Testis (tissue), 5 donors: Measurements from ENCODE around the gene GPR137. TPM values are rescaled to one million over a fixed set of nuclear protein-coding genes. Genes with fewer than 3 reads are reported as not detected.

Source experiments
- DNase-seq: peaks from one replicate; pipeline ENCODE4 v3.0.0-alpha.2; 2019
- H3K27ac ChIP-seq, 2 donors: fragments of 200-600 bp; sonication (generic); one replicate each; pipeline ENCODE4 v1.5.1; 2019
- H3K27me3 ChIP-seq: fragments of 200-600 bp; sonication (generic); one replicate; pipeline ENCODE4 v1.5.1; 2019
- H3K36me3 ChIP-seq: fragments of 200-600 bp; sonication (generic); one replicate; pipeline ENCODE4 v1.5.1; 2017; ENCODE audit warnings: low read depth; ENCODE audit errors: missing control alignments
- H3K4me1 ChIP-seq: fragments of 200-600 bp; sonication (generic); one replicate; pipeline ENCODE4 v1.5.1; 2019
- H3K4me3 ChIP-seq, 2 donors: fragments of 200-600 bp; sonication (generic); one replicate each; pipeline ENCODE4 v1.5.1; 2017 to 2019
- H3K9me3 ChIP-seq: fragments of 200-600 bp; sonication (generic); one replicate; pipeline ENCODE4 v1.5.1; 2017
- CTCF ChIP-seq, 3 experiments: fragments of 450-650 bp in 2 of 3; fragments of 200-600 bp in 1 of 3; sonication (generic) in 1 of 3; IDR thresholded peaks; one replicate each; pipeline ENCODE4 v1.5.1; 2016 to 2019; ENCODE audit warnings: antibody characterized with exemption in 3 of 3, mild to moderate bottlenecking in 2 of 3, moderate library complexity in 1 of 3
- POLR2A ChIP-seq: fragments of 450-650 bp; IDR thresholded peaks from one replicate; pipeline ENCODE4 v1.6.1; 2017; ENCODE audit warnings: antibody characterized with exemption, mild to moderate bottlenecking, moderate library complexity
- WGBS, 2 donors: methylation state at CpG; one replicate each; pipeline ENCODE4 v1.1.5; 2018; 5-methylcytosine and 5-hydroxymethylcytosine counted together
- intact Hi-C: fragments of 100-400 bp; cut with DNase I; formaldehyde crosslinking; loops from one replicate; pipeline ENCODE4 v1.15.1; 2023; ENCODE audit warnings: low total_unique reads
- long read RNA-seq, 2 donors: transcript quantifications; one replicate each; lab custom pipeline, GENCODE V29; 2026
- polyA plus RNA-seq: library from polyadenylated mRNA; stranded (reverse); fragments of 350-450 nt; fragmentation: Illumina TruSeq; extraction: RNeasy Lipid Tissue Mini Kit (QIAGEN cat#74804); gene quantifications from one replicate; pipeline ENCODE4 v1.2.3, GENCODE V29; 2014; ENCODE audit warnings: low read depth, low replicate concordance; ENCODE audit not compliant: insufficient read depth
- total RNA-seq, 2 donors: library from RNA; depleted of rRNA; stranded (reverse); fragments of >200 nt; gene quantifications; one replicate each; pipeline ENCODE4 v1.2.3, GENCODE V29; 2016

GPR137 gene
- total RNA-seq (100 to 1,000 TPM; 204 to 230 TPM), polyA plus RNA-seq (390 TPM)
- long read RNA-seq, donor 1, partial matches to known transcripts = 0 of 9 reads
- long read RNA-seq, donor 1, other reads (novel, unspliced or antisense) = 5 of 9 reads
- long read RNA-seq, donor 2, partial matches to known transcripts = 0 of 11 reads
- long read RNA-seq, donor 2, other reads (novel, unspliced or antisense) = 7 of 11 reads

- Histone ChIP-seq H3K9me3 (no peaks in the 10 kb centered on the region), H3K27me3 (no peaks in the 10 kb centered on the region), H3K4me3 (peak within 1 kb of the TSS; percentile 80 to 93), H3K27ac (peak within 1 kb of the TSS; percentile 79 to 97), H3K36me3 (no peaks in the 10 kb centered on the region), H3K4me1 (peaks cover 23% of the 10 kb centered on the region)
- peak; percentile 88 for DNase-seq
- TF ChIP-seq POLR2A (no peak), CTCF (IDR thresholded peaks at IDR 0.05) (peak in 1 of 3 experiments; percentile 5)
- 2% methylated on average over 25 of the region's 102 CpGs; no CpG with 5 or more reads in 1 of the 2 donors for WGBS, 2 donors
- intact Hi-C loops = no loop called here
Measured at GRCh38 chr11:64284962-64285884, at the start of gene GPR137. Gene GPR137, plus strand, starts transcription at chr11:64285848. Its CDS starts 677 bp downstream, at chr11:64286525.

DNA sequence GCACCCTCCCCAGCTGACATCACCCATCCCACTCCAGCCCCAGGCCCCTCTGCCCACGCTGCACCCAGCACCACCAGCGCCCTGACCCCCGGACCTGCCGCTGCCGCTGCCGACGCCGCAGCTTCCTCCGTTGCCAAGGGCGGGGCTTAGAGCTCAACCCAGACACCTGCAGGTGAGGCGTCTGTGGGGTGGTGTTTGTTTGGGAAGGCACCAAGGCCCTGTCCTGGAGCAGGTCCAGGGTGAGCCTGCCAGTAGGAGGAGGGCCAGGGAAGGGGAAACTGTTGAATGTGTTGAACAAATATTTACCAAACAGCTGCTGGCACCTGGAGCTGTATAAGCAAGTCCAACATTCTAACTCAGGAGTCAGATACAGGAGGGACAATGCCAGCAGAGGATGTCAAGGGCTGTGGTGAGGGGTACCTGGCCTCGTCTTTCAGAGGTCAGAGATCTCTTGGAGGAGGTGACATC is 48.1 kb upstream of the GPR137 start:
- 68 to 76% methylated on average over 12 of the region's 12 CpGs for WGBS, 2 donors
- H3K9me3 ChIP-seq = no peaks in the 10 kb centered on the region
- DNase-seq = no peak
- TF ChIP-seq POLR2A = no peak
- TF ChIP-seq CTCF (IDR thresholded peaks at IDR 0.05) = no peak
- no peaks in the 10 kb centered on the region for H3K27me3 ChIP-seq
- no peak overlapping the region for H3K4me3 ChIP-seq
- H3K36me3 ChIP-seq = no peaks in the 10 kb centered on the region
- peaks cover 32% of the 10 kb centered on the region for H3K4me1 ChIP-seq
- intact Hi-C loops = no loop called here
- H3K27ac ChIP-seq = no peak overlapping the region

DNA sequence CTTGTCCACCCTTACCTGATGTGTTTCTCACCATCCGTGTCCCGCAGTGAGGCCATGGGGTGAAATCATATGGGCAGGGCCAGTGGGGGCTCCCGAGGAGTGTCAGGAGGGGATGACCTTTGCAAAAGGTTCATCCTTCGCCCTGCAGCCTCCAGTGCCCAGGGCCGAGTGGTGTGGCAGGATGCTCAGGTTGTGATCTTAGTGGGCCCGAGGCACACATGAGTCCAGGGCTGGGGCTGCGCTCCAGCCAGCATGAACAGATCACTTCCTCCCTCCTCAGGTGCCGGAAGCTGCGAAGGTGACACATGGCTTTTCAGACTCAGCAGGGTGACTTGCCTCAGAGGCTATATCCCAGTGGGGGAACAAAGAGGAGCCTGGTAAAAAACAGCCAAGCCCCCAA is 47.6 kb upstream of the GPR137 start:
- Histone ChIP-seq H3K27me3 (no peaks in the 10 kb centered on the region), H3K4me3 (no peak overlapping the region), H3K4me1 (peaks cover 37% of the 10 kb centered on the region), H3K9me3 (no peaks in the 10 kb centered on the region), H3K36me3 (no peaks in the 10 kb centered on the region), H3K27ac (no peak overlapping the region)
- intact Hi-C loops = no loop called here
- no peak for TF ChIP-seq POLR2A
- no peak for TF ChIP-seq CTCF (IDR thresholded peaks at IDR 0.05)
- DNase-seq = no peak
- WGBS, 2 donors = 87% methylated on average over 9 of the region's 9 CpGs; no CpG with 5 or more reads in 1 of the 2 donors

DNA sequence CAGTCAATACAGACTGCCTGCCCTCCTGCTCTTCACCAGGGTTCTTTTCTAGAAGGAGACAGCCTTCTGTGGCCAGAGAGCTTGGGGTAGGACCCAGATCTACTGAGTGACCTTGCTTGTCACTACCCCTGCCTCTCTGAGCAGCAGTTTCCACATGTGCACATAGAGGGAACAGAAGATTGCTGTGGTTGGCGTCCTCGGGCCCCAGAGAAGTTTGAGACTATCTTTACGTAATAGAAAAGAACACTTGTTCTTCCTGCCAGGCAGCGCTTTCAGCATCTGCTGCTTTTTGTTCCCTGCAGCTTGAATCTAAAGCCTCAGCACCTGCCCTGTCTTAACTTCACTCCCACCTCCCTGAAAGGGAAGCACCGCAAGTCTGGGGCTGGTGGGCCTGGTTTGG is 46.6 kb upstream of the GPR137 start:
- Histone ChIP-seq H3K4me3 (no peak overlapping the region), H3K4me1 (peaks cover 32% of the 10 kb centered on the region), H3K27me3 (no peaks in the 10 kb centered on the region), H3K36me3 (no peaks in the 10 kb centered on the region), H3K9me3 (no peaks in the 10 kb centered on the region), H3K27ac (no peak overlapping the region)
- TF ChIP-seq CTCF (IDR thresholded peaks at IDR 0.05) (no peak), POLR2A (no peak)
- 76 to 78% methylated on average over 5 of the region's 5 CpGs for WGBS, 2 donors
- no peak for DNase-seq
- intact Hi-C loops = no loop called here
